Suprapubic skin (tissue), 4 donors: Measurements from ENCODE around the gene PCNX4. TPM values are rescaled to one million over a fixed set of nuclear protein-coding genes. Genes with fewer than 3 reads are reported as not detected.

Source experiments
- DNase-seq, 2 donors: peaks; one replicate each; pipeline ENCODE4 v3.0.0-alpha.2; 2019; ENCODE audit warnings: low spot score in 2 of 2
- H3K27ac ChIP-seq: fragments of 200-600 bp; sonication (generic); one replicate; pipeline ENCODE4 v1.5.1; 2019
- H3K27me3 ChIP-seq: fragments of 200-600 bp; sonication (generic); one replicate; pipeline ENCODE4 v1.5.1; 2019
- H3K36me3 ChIP-seq: fragments of 200-600 bp; sonication (generic); one replicate; pipeline ENCODE4 v1.5.1; 2019
- H3K4me1 ChIP-seq: fragments of 200-600 bp; sonication (generic); one replicate; pipeline ENCODE4 v1.5.1; 2019
- H3K4me3 ChIP-seq: fragments of 200-600 bp; sonication (generic); one replicate; pipeline ENCODE4 v1.5.1; 2019; ENCODE audit warnings: mild to moderate bottlenecking
- H3K9me3 ChIP-seq: fragments of 200-600 bp; sonication (generic); one replicate; pipeline ENCODE4 v1.5.1; 2019
- EP300 ChIP-seq: sonication (generic); formaldehyde crosslinking; IDR thresholded peaks from one replicate; pipeline ENCODE4 v1.6.1; 2017; ENCODE audit warnings: antibody characterized with exemption
- POLR2A ChIP-seq, 2 donors: fragments of 450-650 bp; IDR thresholded peaks; one replicate each; pipeline ENCODE4 v1.6.1; 2017; ENCODE audit warnings: antibody characterized with exemption in 2 of 2, mild to moderate bottlenecking in 2 of 2, moderate library complexity in 2 of 2
- POLR2AphosphoS5 ChIP-seq, 3 donors: sonication (generic); formaldehyde crosslinking; IDR thresholded peaks; one replicate each; pipeline ENCODE4 v1.6.1; 2017; ENCODE audit warnings: antibody characterized with exemption in 3 of 3
- WGBS: methylation state at CpG from one replicate; pipeline ENCODE4 v1.1.5; 2018; 5-methylcytosine and 5-hydroxymethylcytosine counted together
- total RNA-seq, 4 donors: library from RNA; depleted of rRNA; stranded (reverse); fragments of >200 nt; gene quantifications; one replicate each; pipeline ENCODE4 v1.1.0, GENCODE V29; 2016
- TF ChIP-seq, protein P1 (sequence below), 2 donors: fragments of 200-600 bp in 1 of 2; fragments of 450-650 bp in 1 of 2; sonication (generic) in 1 of 2; IDR thresholded peaks; one replicate each; pipeline ENCODE4 v1.5.1; 2016 to 2019; ENCODE audit warnings: antibody characterized with exemption in 2 of 2, mild to moderate bottlenecking in 1 of 2, moderate library complexity in 1 of 2

Gene PCNX4
- total RNA-seq, 4 donors from 2014 or later = 26.5 to 56.3 (median 42.5) TPM

DNA sequence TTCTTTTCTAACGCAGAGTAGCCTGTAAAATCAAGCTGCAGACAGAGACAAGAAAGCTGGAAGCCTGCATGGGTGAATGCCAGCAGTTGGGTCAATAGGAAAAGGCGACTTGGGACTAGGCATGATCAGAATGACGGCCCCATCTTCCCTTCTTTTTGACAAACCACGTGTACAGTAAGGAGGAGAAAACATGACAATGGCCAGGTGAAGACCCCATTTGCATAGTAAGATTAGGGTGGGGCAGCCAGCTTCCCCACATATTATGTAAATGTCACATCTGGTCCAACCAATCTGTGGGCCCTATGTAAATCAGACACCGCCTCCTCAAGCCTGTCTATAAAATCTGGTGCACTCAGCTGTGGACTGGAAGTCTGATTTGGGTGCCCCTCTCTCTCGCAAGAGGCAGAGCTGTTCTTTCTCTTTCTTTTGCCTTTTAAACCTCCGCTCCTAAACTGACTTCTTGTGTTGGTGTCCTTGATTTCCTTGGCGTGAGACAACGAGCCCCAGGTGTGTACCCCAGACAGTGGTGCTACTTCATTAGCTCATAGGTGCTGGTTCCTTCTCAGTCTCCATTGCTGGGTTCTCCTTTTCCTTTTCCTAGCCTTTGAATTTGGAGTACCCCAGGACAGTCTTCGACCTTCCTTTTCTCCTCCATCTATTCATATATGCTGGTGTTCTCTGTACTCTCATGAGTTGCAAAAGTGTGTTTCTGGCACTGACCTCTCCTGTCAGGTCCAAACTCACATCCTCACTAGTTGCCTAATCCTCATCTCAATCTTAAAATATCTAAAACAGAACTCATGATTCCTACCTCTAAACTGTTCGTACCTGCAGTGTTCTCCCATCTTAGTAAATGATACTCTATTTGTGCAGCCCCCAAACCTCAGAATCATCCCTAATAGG is 82.9 kb downstream of the PCNX4 start:
- no peak for TF ChIP-seq EP300
- Histone ChIP-seq H3K27me3 (no peaks in the 10 kb centered on the region), H3K4me3 (no peak overlapping the region), H3K27ac (no peak overlapping the region), H3K9me3 (no peaks in the 10 kb centered on the region), H3K4me1 (no peaks in the 10 kb centered on the region), H3K36me3 (no peaks in the 10 kb centered on the region)
- DNase-seq = no peak
- 82% methylated on average over 11 of the region's 11 CpGs for WGBS

GRCh38 chr14:60175255-60175902 is 83.7 kb downstream of the PCNX4 start:
- 89% methylated on average over 2 of the region's 2 CpGs for WGBS
- Histone ChIP-seq H3K4me1 (no peaks in the 10 kb centered on the region), H3K27me3 (no peaks in the 10 kb centered on the region), H3K4me3 (no peak overlapping the region), H3K36me3 (no peaks in the 10 kb centered on the region), H3K27ac (no peak overlapping the region), H3K9me3 (no peaks in the 10 kb centered on the region)
- TF ChIP-seq POLR2A (IDR thresholded peaks at IDR 0.05) = no peak
- TF ChIP-seq, protein P1, sequence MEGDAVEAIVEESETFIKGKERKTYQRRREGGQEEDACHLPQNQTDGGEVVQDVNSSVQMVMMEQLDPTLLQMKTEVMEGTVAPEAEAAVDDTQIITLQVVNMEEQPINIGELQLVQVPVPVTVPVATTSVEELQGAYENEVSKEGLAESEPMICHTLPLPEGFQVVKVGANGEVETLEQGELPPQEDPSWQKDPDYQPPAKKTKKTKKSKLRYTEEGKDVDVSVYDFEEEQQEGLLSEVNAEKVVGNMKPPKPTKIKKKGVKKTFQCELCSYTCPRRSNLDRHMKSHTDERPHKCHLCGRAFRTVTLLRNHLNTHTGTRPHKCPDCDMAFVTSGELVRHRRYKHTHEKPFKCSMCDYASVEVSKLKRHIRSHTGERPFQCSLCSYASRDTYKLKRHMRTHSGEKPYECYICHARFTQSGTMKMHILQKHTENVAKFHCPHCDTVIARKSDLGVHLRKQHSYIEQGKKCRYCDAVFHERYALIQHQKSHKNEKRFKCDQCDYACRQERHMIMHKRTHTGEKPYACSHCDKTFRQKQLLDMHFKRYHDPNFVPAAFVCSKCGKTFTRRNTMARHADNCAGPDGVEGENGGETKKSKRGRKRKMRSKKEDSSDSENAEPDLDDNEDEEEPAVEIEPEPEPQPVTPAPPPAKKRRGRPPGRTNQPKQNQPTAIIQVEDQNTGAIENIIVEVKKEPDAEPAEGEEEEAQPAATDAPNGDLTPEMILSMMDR (IDR thresholded peaks at IDR 0.05) = no peak
- no peak for TF ChIP-seq EP300
- TF ChIP-seq POLR2AphosphoS5 (IDR thresholded peaks at IDR 0.05) = no peak
- no peak for DNase-seq

DNA sequence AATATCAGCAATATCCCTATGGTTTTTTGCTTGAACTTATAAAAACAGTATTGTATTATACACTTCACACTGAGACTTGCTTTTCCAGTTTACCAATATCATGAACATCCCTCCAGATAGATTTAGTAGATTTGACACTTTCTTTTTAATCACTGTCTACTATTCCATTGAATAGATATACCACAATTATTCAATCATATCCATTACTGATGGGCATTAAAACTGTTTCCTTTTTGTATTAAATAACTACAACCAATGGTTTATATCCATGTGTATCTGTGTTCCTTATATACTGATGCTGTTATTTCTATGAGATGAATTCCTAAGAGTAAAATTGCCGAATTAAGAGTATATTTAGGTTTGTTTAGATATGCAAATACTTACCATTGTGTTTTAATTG is 86.4 kb downstream of the PCNX4 start:
- Histone ChIP-seq H3K27ac (no peak overlapping the region), H3K9me3 (no peaks in the 10 kb centered on the region), H3K27me3 (no peaks in the 10 kb centered on the region), H3K4me1 (no peaks in the 10 kb centered on the region), H3K4me3 (no peak overlapping the region), H3K36me3 (no peaks in the 10 kb centered on the region)
- DNase-seq = no peak
- WGBS = 94% methylated on average over 1 of the region's 1 CpG
- TF ChIP-seq POLR2AphosphoS5 (IDR thresholded peaks at IDR 0.05) (no peak), EP300 (no peak), POLR2A (IDR thresholded peaks at IDR 0.05) (no peak)
- TF ChIP-seq, protein P1 (IDR thresholded peaks at IDR 0.05) = no peak

GRCh38 chr14:60178820-60179219 is 87.1 kb downstream of the PCNX4 start:
- Histone ChIP-seq H3K9me3 (no peaks in the 10 kb centered on the region), H3K4me3 (no peak overlapping the region), H3K4me1 (peaks cover 3% of the 10 kb centered on the region), H3K27me3 (no peaks in the 10 kb centered on the region), H3K27ac (no peak overlapping the region), H3K36me3 (no peaks in the 10 kb centered on the region)
- TF ChIP-seq, protein P1 (IDR thresholded peaks at IDR 0.05) = no peak
- no peak for TF ChIP-seq EP300
- TF ChIP-seq POLR2AphosphoS5 (IDR thresholded peaks at IDR 0.05) = no peak
- no peak for TF ChIP-seq POLR2A (IDR thresholded peaks at IDR 0.05)
- DNase-seq = no peak
- WGBS = 90% methylated on average over 1 of the region's 1 CpG

DNA sequence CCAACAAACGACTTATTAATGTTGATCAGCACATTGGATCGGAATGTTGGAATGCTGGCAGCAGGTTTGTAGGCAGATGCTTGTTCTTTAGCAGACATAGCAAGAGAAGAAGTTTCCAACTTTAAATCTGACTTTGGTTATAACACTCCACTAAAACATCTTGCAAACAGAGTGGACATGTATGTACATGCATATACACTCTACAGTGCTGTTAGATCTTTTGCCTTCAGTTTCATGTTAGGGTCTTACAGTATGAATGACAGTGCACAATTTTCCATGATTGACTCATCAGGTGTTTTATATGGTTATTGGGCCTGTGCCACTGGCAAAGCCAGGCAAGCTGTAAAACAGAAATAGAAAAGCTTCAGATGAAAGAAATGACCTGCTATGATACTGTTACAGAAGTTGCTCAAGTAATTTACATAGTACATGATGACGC is 87.7 kb downstream of the PCNX4 start:
- H3K27me3 ChIP-seq = no peaks in the 10 kb centered on the region
- DNase-seq = no peak
- H3K27ac ChIP-seq = no peak overlapping the region
- H3K36me3 ChIP-seq = no peaks in the 10 kb centered on the region
- peaks cover 6% of the 10 kb centered on the region for H3K4me1 ChIP-seq
- no peaks in the 10 kb centered on the region for H3K9me3 ChIP-seq
- no peak overlapping the region for H3K4me3 ChIP-seq
- no peak for TF ChIP-seq EP300
- TF ChIP-seq POLR2A (IDR thresholded peaks at IDR 0.05) = no peak
- TF ChIP-seq, protein P1 (IDR thresholded peaks at IDR 0.05) = no peak
- TF ChIP-seq POLR2AphosphoS5 (IDR thresholded peaks at IDR 0.05) = no peak
- WGBS = 29% methylated on average over 3 of the region's 3 CpGs
